Left ventricle myocardium inferior (tissue), 1 donor: ENCODE results near the gene MRAP2. TPM values are rescaled to one million over a fixed set of nuclear protein-coding genes. Genes with fewer than 3 reads are reported as not detected.

Source experiments
- DNase-seq: peaks from one replicate; pipeline ENCODE4 v3.0.0-alpha.2; 2020
- H3K27ac ChIP-seq: fragments of 200-600 bp; replicated peaks from 2 replicates; pipeline ENCODE4 v1.8.0; 2021
- H3K27me3 ChIP-seq: fragments of 200-600 bp; 2 replicates; pipeline ENCODE4 v1.8.0; 2021; ENCODE audit warnings: low read depth
- H3K36me3 ChIP-seq: fragments of 200-600 bp; 2 replicates; pipeline ENCODE4 v1.8.0; 2021
- H3K4me1 ChIP-seq: fragments of 200-600 bp; 2 replicates; pipeline ENCODE4 v1.8.0; 2021
- H3K4me3 ChIP-seq: fragments of 200-600 bp; 2 replicates; pipeline ENCODE4 v1.8.0; 2021; ENCODE audit warnings: mild to moderate bottlenecking, moderate library complexity
- H3K9me3 ChIP-seq: fragments of 200-600 bp; replicated peaks from 2 replicates; pipeline ENCODE4 v1.8.0; 2021
- CTCF ChIP-seq: fragments of 200-600 bp; IDR thresholded peaks from 2 replicates; pipeline ENCODE4 v1.8.0; 2021; ENCODE audit warnings: antibody characterized with exemption, mild to moderate bottlenecking, borderline replicate concordance
- intact Hi-C: fragments of 100-400 bp; cut with micrococcal nuclease; formaldehyde crosslinking; loops from one replicate; pipeline ENCODE4 v1.11.0; 2022
- long read RNA-seq: library from polyadenylated mRNA; unstranded; transcript quantifications from one replicate; pipeline ENCODE4 v2.0.0, GENCODE V29; 2021
- total RNA-seq: library from RNA; stranded (reverse); fragmentation: NEBNext Ultra II Directional; extraction: Animal tissue kit (Norgen Biotek cat#: 25700); gene quantifications from one replicate; pipeline ENCODE4 v1.2.1, GENCODE V29; 2021
- donor health status: DM: no; HTN: yes; CAD: no; lungs with severe emphysema.

MRAP2 gene
- total RNA-seq: 0.16 TPM
- long read RNA-seq: 0 reads

GRCh38 chr6:84033523-84034451, at the start of gene MRAP2:
Gene MRAP2 (plus strand): TSS chr6:84033772. CDS start chr6:84055319, 21,547 bp downstream.
- Histone ChIP-seq H3K4me3 (peak within 1 kb of the TSS; percentile 67), H3K27me3 (peaks cover 56% of the 10 kb centered on the region), H3K36me3 (no peaks in the 10 kb centered on the region), H3K9me3 (peaks cover 5% of the 10 kb centered on the region), H3K27ac (no peak within 1 kb of the TSS), H3K4me1 (peaks cover 17% of the 10 kb centered on the region)
- no peak for TF ChIP-seq CTCF
- DNase-seq: peak; percentile 18
- intact Hi-C loops: no loop called here

GRCh38 chr6:83984411-83984810, 49.2 kb upstream of the MRAP2 start:
- intact Hi-C loops: no loop called here
- Histone ChIP-seq H3K27me3 (no peaks in the 10 kb centered on the region), H3K4me1 (no peaks in the 10 kb centered on the region), H3K9me3 (peaks cover 19% of the 10 kb centered on the region), H3K27ac (no peak overlapping the region), H3K4me3 (no peak overlapping the region), H3K36me3 (no peaks in the 10 kb centered on the region)
- DNase-seq: no peak
- no peak for TF ChIP-seq CTCF

GRCh38 chr6:83985308-83985713, 48.3 kb upstream of the MRAP2 start:
- Histone ChIP-seq H3K4me3 (no peak overlapping the region), H3K27me3 (no peaks in the 10 kb centered on the region), H3K4me1 (no peaks in the 10 kb centered on the region), H3K27ac (no peak overlapping the region), H3K36me3 (no peaks in the 10 kb centered on the region), H3K9me3 (peaks cover 10% of the 10 kb centered on the region)
- intact Hi-C loops: no loop called here
- DNase-seq: no peak
- no peak for TF ChIP-seq CTCF

GRCh38 chr6:83985715-83986114, 47.9 kb upstream of the MRAP2 start:
- intact Hi-C loops: no loop called here
- Histone ChIP-seq H3K27me3 (no peaks in the 10 kb centered on the region), H3K36me3 (no peaks in the 10 kb centered on the region), H3K4me1 (no peaks in the 10 kb centered on the region), H3K27ac (no peak overlapping the region), H3K4me3 (no peak overlapping the region), H3K9me3 (peaks cover 6% of the 10 kb centered on the region)
- DNase-seq: no peak
- TF ChIP-seq CTCF: no peak

- intact Hi-C loops: no loop called here
- Histone ChIP-seq H3K9me3 (peaks cover 5% of the 10 kb centered on the region), H3K27me3 (peaks cover 7% of the 10 kb centered on the region), H3K27ac (no peak overlapping the region), H3K4me1 (no peaks in the 10 kb centered on the region), H3K36me3 (no peaks in the 10 kb centered on the region), H3K4me3 (no peak overlapping the region)
- DNase-seq: no peak
- no peak for TF ChIP-seq CTCF
Measured at GRCh38 chr6:83998021-83998584, 35.5 kb upstream of the MRAP2 start.
